Measurements from ENCODE around the gene NFS1.
"Not testable (repeated sequence)": the region's sequence is repeated elsewhere in the genome, so short reads cannot be mapped to it uniquely, and the experiment has no call there.

NFS1 gene
- long read RNA-seq, transcript NFS1-204 (13 exons, 1,956 nt): minor isoform, 8 of 217 reads
- long read RNA-seq, transcript NFS1-203 (13 exons, 3,012 nt): major isoform, 186 of 217 reads
- long read RNA-seq, partial matches to known transcripts: 3 of 217 reads
- long read RNA-seq, other reads (novel, unspliced or antisense): 13 of 217 reads

DNA sequence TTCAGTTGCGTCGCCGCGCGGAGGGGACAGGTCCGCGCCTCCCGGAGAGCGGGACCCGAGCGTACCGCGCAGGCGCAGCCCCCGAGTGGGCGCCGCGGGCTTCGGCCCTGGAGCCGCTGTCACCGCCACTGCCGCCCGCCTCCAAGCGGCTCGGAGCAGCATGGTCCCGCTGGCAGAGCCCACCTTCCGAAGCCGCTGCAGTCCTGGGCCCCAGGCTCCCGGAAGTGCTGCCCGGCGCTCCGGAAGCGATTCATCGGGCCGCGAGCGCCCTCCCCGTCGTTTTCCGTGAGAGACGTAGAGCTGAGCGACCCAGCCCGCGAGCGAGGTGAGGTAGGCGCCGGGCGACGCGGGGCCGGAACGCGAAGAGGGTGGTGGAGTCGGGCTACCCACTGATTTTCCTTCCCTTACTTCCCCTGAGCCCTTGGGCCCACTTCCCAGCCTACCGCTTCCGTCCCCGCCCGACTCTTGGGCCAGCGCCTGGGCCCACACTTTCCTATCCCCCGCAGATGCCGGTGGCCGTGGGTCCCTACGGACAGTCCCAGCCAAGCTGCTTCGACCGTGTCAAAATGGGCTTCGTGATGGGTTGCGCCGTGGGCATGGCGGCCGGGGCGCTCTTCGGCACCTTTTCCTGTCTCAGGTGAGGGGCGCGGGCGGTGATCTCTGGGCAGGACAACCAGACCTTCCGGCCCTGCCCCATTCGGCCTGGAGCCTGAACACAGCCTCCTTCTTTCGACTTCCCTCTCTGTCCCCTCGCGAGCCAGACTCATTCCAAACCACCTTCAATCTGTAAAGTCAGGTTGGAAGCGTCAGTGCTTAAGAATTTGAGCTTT, at the start of gene NFS1, which contains the start of gene ROMO1:
TSS of gene NFS1 (minus strand) at position 226 of the 830 bp plus-strand sequence. CDS start at position 162, 64 bp downstream.
TSS of gene ROMO1 (plus strand) at position 279 of the 830 bp plus-strand sequence. CDS start at position 507, 228 bp downstream.
- TF ChIP-seq POLR2AphosphoS5 (IDR thresholded peaks at IDR 0.05; ENCODE audit: low read depth) (peak; percentile 48; the same call in 1 of the 2 replicates), SPI1 (IDR thresholded peaks at IDR 0.05; ENCODE audit: borderline replicate concordance, low read depth) (no peak), GABPA (IDR thresholded peaks at IDR 0.05; ENCODE audit: low read depth) (peak; percentile 98)
- TF ChIP-seq, protein P1, sequence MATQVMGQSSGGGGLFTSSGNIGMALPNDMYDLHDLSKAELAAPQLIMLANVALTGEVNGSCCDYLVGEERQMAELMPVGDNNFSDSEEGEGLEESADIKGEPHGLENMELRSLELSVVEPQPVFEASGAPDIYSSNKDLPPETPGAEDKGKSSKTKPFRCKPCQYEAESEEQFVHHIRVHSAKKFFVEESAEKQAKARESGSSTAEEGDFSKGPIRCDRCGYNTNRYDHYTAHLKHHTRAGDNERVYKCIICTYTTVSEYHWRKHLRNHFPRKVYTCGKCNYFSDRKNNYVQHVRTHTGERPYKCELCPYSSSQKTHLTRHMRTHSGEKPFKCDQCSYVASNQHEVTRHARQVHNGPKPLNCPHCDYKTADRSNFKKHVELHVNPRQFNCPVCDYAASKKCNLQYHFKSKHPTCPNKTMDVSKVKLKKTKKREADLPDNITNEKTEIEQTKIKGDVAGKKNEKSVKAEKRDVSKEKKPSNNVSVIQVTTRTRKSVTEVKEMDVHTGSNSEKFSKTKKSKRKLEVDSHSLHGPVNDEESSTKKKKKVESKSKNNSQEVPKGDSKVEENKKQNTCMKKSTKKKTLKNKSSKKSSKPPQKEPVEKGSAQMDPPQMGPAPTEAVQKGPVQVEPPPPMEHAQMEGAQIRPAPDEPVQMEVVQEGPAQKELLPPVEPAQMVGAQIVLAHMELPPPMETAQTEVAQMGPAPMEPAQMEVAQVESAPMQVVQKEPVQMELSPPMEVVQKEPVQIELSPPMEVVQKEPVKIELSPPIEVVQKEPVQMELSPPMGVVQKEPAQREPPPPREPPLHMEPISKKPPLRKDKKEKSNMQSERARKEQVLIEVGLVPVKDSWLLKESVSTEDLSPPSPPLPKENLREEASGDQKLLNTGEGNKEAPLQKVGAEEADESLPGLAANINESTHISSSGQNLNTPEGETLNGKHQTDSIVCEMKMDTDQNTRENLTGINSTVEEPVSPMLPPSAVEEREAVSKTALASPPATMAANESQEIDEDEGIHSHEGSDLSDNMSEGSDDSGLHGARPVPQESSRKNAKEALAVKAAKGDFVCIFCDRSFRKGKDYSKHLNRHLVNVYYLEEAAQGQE (IDR thresholded peaks at IDR 0.05; ENCODE audit: insufficient replicate concordance, low read depth): no peak
- TF ChIP-seq, protein P2, sequence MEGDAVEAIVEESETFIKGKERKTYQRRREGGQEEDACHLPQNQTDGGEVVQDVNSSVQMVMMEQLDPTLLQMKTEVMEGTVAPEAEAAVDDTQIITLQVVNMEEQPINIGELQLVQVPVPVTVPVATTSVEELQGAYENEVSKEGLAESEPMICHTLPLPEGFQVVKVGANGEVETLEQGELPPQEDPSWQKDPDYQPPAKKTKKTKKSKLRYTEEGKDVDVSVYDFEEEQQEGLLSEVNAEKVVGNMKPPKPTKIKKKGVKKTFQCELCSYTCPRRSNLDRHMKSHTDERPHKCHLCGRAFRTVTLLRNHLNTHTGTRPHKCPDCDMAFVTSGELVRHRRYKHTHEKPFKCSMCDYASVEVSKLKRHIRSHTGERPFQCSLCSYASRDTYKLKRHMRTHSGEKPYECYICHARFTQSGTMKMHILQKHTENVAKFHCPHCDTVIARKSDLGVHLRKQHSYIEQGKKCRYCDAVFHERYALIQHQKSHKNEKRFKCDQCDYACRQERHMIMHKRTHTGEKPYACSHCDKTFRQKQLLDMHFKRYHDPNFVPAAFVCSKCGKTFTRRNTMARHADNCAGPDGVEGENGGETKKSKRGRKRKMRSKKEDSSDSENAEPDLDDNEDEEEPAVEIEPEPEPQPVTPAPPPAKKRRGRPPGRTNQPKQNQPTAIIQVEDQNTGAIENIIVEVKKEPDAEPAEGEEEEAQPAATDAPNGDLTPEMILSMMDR (IDR thresholded peaks at IDR 0.05; ENCODE audit: insufficient read depth, low read length): no peak
- no peaks in the 10 kb centered on the region for H3K27me3 ChIP-seq (ENCODE audit: insufficient read depth, poor library complexity, severe bottlenecking)
- DNase-seq (ENCODE audit: low read depth in 1 of 2, low spot score in 1 of 2): peak; percentile 76 to 86
- peak within 1 kb of the TSS; percentile 83 for H3K27ac ChIP-seq (replicated peaks)
- peak within 1 kb of the TSS; percentile 96 for H3K4me3 ChIP-seq (replicated peaks; ENCODE audit: insufficient read depth, low read length)

DNA sequence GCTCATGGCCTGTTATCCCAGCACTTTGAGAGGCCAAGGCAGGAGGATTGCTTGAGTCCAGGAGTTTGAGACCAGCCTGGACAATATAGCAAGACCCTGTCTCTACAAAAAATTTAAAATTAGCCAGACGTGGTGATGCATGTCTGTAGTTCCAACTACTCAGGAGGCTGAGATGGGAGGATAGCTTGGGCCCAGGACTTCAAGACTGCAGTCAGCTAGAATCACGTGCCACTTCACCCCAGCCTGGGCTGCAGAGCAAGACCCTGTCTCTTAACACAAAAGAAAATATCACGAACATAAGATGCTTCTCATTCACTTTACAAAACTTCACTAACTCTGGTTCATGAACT, 45.3 kb upstream of the NFS1 start:
- DNase-seq (ENCODE audit: low read depth in 1 of 2, low spot score in 1 of 2); H3K4me3 ChIP-seq (replicated peaks; ENCODE audit: insufficient read depth, low read length); H3K27me3 ChIP-seq (ENCODE audit: insufficient read depth, poor library complexity, severe bottlenecking): not testable (repeated sequence)
- H3K27ac ChIP-seq (replicated peaks): peak overlapping the region; percentile 97

DNA sequence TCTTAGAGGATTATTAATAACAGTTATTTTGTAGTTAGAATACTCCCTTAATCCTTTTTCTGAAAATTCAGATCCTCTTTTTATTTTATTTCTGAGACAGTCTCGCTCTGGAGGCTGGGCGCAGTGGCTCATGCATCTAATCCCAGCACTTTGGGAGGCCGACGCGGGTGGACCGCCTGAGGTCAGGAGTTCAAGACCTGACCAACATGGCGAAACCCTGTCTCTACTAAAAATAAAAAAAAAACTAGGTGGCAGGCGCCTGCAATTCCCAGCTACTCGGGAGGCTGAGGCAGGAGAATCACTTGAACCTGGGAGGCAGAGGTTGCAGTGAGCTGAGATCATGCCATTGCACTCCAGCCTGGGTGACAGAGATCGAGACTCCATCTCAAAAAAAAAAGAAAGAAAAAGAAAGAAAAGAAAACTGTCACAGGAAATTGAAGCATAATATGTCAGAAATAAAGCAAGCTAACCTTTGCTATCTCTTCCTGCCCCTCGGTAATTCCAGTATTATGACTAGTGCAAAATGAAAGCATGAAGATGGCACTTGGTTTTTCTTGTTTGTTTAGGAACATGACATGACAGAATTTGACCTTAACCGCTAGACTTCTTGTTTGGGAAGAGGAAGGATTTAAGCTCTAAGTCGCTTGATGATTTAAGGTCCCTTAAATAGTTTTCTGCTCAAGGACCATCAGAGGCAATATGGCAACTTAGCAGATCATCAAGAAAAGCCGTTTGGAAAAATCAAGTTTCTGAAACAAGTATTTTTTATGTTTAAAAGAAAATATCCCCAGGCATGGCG, 44.7 kb upstream of the NFS1 start:
- peak overlapping the region; percentile 97 for H3K27ac ChIP-seq (replicated peaks)
- no peak for TF ChIP-seq POLR2AphosphoS5 (IDR thresholded peaks at IDR 0.05; ENCODE audit: low read depth)
- TF ChIP-seq SPI1 (IDR thresholded peaks at IDR 0.05; ENCODE audit: borderline replicate concordance, low read depth): no peak
- TF ChIP-seq, protein P2 (IDR thresholded peaks at IDR 0.05; ENCODE audit: insufficient read depth, low read length): no peak
- TF ChIP-seq, protein P1 (IDR thresholded peaks at IDR 0.05; ENCODE audit: insufficient replicate concordance, low read depth): no peak
- DNase-seq (ENCODE audit: low read depth in 1 of 2, low spot score in 1 of 2): peak in 1 of 2 experiments; percentile 34
- H3K4me3 ChIP-seq (replicated peaks; ENCODE audit: insufficient read depth, low read length): peak overlapping the region; percentile 17
- H3K27me3 ChIP-seq (ENCODE audit: insufficient read depth, poor library complexity, severe bottlenecking): no peaks in the 10 kb centered on the region

Data from HL-60 (cell line).